HG02623 (cell line): Measurements from ENCODE around the gene PHKA2.

ENCODE experiments used
- ATAC-seq: cut with Tn5 transposase; IDR thresholded peaks from one replicate; pipeline ENCODE4 v1.9.1; 2021; ENCODE audit warnings: moderate library complexity; ENCODE audit not compliant: unreplicated experiment

PHKA2 gene

DNA sequence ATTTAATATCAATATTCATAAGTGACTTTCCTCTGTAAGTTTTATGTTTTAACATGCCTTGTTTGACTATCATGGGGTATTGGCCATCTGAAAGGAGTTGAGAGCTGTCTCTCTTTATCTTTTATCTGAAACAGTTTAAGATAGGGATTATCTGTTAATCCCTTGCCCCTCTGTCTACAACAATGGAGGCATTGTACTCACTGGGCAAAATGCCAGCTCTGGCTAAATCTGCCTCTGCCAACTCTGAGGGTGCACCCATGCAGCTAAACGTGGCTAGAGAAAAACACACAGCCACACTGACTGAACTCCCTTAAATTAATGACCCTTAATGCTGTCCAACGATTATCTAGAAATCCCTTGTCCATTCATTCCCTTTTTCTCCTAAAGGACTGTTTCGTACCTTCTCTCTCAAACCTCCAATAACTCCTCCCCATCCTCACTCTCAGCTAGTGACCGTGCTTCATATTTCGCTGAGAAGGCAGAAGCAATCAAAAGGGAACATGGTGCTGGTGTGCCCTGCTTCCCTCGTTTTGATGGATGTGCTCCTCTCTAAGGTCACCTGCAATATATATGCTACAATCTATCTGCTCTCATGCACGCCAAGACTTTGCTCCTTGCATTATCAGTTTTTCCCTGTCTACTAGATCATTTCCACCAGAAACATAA is 10.3 kb downstream of the PHKA2 start:
- no peak for ATAC-seq

DNA sequence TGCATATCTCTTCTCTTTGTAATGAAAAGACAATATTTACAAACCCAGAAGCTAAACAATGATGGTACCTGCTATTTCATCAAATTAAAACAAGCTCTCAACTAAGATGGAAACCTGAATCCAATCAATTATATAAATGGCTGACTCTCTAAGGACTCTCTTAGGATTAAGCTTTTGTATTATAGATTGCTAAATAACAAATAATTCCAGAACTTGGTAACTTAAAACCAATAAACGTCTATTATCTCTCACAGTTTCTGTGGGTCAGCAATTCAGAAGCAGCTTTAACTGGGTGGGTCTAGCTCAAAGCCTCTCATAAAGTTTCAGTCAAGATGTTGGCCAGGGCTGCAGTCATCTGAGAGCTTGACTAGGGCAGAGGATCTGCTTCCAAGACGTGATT is 12.4 kb downstream of the PHKA2 start:
- ATAC-seq = no peak

DNA sequence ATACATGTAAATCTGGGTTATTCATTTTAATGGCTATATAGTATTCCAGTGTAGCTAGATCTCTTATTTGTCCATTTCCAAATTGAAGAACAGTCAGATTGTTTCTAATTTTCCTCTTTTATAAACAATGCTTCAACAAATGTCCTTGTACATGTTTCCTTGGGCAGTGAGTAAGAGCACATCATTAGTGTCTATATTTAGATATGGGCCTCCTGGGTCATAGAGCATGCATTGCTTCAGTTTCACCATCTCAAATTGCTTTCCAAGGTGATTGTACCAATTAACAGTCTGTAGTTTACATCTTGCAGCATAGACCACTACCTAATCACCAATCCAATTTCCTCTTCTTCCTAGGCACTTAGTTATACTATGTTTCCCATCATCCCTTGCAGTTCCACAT is 13.4 kb downstream of the PHKA2 start:
- ATAC-seq = no peak

DNA sequence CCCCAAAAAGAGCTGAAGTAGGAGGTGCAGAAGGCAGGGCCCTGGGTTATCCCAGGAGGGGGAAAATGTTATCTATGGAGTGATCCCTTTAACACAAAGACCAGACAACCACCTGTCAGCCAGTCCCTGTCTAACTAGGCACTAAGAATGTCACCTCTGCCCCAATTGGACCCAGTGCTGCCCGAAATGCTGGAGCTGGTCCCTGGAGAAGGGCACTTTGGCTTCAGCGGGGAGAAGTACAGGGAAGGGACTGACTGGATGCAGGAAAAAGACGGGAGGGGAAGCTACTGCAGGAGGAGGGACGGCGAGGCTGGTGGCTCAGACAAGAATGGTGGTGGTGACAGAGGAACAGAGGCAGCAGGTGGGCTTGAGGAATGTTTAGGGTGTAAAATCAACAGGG is 17.3 kb downstream of the PHKA2 start:
- ATAC-seq = no peak

DNA sequence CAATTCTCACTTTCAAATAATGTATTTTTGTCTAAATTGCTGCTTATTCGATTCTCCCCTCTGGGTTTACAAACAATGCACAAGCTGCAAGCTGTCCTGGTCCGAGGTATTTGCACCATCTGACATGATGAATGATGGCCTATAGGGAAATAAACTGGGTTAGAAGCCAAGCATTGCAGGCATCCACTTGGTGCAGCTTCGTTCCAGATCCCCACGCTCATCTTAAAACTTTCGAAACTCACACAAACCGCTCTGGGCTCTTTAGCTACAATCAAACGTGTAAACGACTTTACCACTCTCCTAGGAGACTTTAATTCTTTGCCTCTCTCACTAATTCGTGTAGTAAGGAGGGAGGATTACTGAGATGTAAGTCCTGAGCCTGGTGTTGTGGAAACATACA is 19.0 kb downstream of the PHKA2 start:
- ATAC-seq = no peak

DNA sequence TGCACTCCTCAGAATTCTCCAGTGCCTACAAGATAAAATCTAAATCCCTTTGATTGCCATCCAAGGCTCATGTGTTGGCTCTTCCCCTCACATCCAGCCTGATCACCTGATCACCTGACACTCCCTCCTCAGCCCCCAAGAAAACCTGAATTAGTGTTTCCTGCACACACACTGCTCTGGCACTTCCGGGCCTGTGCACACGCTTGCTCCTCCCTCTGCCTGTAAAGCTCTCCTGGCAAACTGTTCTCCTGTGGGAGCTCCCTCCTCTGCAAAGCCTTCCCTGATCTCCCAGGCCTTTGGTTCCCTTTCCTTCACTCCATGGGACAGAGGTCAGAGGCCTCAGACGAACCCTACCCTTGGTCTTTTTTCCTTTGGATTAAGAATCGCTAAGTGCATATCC is 19.9 kb downstream of the PHKA2 start:
- no peak for ATAC-seq

DNA sequence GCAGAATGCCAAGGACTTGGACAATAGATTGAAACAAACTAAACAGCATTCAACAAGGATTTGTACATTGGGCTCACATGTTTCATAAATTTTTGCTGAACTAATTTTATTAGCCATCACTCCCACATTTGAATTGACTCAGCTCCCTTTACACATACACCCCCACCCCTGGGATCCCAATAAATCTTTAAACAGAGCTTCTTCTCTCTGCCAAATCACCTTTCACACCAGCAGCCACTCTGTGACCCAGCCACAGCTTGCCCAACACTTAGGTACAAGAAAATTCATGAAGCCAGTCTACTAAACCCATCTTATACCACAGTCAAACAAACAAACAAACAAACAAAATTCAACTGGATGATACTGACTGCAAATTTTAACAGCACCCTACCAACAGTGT is 21.6 kb downstream of the PHKA2 start:
- ATAC-seq = no peak

DNA sequence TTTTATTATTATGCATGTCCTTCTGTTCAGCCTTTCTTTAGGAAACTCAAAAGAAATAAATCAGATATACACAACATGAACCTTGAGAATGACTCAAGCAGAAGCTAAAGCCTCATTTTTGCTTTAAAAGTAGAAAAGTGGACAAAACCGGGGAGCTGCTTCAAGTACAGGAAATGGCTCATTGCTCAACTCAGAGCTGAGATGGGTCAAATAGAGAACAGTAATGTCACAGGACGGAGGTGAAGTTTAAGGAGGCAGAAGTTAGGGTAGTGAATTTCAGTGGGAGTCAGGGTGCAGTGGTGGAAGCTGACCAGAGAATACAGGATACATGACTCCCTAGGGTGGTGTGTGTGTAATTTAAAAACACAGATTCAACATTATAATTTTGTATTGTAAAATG is 22.2 kb downstream of the PHKA2 start:
- ATAC-seq = no peak

DNA sequence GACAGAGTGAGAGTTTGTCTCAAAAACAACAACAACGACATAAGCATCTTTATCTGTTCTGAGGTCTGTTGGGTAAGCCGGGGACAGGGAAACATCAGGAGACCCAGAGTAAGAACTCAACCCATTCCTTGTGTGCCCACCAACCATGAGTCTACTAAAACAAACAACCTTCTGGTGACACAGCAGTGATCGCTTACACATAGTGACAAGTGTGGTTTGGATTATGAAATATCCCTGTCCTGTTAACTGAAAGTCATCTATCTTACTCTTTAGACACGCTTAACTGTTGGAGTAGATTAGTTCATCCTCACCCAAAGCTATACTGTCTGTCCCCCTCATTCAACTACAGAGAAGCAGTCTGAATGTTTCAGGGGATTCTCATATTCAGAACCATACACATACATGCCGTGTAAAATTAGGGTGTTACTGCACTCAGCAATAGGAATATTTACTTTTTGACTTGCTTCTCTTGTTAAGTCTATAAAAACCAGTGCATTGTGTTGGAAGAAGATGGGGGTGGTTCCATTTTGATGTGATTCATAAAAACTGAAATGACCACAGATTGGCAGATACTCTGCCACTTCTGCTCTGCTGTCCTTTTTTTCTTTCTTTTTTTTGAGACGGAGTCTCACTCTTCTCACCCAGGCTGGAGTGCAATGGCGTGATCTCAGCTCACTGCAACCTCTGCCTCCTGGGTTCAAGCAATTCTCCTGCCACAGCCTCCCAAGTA is 27.4 kb downstream of the PHKA2 start:
- ATAC-seq = no peak

DNA sequence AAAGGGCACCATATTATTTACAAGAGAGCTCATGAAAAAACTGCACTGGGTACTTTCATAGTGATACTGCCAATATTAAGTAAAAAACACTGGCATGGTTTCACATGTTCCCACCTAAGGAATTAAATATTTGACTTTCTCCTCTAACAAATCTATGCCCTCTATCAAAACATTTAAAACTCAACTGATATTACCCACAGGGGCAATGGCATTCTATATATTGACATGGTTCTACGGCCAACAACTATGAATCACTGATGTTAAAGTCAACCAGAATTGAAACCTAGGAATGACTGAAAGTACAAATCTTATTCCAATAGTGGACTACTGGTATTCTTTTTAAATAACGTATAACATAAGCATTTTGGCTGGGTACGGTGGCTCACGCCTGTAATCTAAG is 28.2 kb downstream of the PHKA2 start:
- no peak for ATAC-seq

DNA sequence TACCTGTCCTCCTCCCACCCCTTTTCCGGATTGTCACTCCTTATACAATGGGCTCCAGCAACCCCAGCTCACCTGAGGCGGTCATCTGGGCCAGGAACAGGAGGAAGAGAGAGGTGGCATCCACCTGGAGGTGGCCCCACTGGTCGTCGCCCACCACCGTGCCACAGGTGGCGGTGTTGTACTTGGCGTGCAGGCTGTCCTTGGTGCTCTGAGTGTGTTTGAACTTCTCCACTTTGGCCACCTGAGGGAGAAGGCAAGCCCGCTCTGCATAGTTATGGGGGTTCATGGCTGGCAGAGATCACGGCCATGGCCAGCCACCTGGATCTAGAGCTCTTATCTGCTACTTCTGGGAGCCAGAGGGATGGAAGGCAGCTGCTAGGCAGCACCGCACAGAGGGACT is 32.9 kb downstream of the PHKA2 start:
- no peak for ATAC-seq

DNA sequence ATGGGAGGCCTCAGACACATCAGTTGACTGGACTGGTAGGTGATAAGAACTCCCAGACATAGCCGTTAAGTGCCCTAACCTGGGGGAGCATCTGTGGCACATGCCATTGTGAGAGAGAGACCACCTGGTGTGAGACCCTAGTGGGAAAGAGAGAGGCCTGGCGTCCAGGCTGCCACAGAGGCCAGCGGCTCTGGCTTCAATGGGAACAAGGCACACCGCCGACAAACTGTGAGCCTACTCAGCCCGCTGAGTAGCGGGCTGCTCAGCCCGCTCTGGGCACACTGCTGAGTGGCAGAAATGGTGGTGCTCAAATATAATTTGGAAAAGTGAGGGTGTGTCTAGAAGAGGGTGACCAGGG is 34.0 kb downstream of the PHKA2 start:
- ATAC-seq = no peak

DNA sequence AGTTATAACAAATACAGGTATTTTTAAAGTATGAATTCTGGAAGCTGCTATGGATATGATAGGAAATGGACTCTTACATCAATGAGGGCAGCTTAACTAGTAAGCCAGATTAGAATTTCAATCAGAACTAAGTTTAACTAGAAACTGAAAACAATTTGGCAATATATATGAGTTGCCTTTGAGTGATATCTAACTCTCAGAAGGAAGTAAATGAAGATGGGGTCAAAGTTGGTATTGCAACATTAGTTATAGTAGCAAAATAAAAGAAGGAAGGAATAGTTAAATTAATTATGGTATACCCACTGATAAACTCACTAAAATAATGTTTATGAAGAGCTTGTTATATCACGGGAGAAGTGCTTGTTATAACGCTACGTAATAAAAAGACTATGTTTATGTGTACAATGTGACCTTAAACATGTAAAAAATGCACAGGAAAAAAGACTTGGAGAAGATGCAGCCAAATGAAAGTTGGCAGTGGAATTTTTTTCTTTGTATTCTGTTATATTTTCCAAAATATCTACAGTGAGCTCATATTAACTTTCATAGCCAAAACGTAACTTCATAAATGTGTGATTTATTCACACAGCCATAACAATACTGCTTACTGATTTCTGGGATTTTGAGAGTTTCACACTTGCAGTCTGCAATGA is 34.5 kb downstream of the PHKA2 start:
- no peak for ATAC-seq

DNA sequence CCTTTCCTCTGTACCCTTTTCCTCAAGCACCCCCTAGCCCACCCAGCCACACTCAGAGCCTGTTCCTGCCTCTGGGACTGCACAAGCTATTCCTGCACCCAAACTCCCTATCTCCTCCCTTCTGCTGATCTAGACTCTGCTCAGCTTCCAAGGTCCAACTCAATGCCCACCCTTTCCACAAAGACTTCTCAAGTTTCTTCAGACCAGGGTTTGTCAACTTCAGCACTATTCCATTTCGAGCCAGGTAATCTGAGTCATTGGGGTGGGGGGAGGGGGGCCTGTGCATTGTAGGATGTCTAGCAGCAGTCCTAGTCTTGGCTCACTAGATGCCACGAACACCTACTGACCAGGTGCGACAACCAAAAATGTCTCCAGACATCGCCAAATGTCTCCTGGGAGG is 37.3 kb downstream of the PHKA2 start:
- no peak for ATAC-seq

DNA sequence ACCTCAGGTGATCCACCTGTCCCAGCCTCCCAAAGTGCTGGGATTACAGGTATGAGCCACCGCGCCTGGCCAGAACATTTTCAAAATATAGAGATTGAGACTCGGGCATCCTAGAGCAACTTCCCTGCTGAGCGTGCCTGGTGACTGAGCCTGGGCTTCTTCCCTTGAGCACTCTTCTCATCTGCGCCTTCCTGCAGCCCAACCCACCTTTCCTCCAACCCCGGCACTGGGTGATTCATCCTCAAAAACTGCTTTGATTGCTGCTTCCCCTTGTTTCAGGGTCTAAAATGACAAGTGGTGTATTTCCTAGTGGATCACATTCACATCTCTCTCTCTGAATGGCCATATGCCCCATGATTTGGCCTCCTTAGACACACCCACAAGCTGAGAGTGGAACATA is 37.8 kb downstream of the PHKA2 start:
- ATAC-seq = no peak

DNA sequence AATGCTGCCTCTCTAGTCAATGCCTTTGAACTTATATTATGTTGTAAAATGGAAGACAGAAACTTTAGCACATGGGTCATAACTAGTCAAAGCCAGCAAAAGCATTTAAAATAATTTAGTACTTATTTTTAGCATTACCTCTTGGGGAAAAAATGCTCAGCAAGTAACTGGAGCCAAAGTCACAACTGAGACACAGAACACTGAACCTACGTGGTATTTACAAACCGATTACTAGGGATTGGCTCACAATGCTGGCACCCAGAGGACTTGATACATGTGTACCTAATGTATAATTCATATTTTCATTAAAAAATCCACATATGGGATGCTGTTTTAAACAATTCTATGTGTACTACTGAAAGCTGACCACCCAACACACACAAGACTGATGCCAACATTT is 38.4 kb downstream of the PHKA2 start:
- ATAC-seq = no peak

DNA sequence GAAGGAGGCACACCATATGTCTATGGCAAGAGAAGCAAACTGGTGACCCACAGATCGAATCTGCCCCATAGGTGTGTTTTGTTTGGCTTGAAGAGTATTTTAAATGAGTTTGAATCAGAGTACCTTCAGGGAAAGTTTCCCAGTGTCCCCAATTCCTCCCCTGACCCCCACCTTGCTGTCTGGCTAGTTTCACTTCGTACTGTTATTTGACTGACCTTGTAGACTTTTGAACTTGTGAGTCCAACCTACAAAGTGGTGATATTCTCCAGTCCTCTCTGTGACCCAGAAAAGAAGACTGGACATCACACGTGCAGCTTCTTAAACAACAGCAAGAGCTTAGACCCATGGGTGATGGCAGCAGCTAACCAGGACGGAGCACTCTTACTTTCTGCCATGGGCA is 39.4 kb downstream of the PHKA2 start:
- ATAC-seq = no peak

DNA sequence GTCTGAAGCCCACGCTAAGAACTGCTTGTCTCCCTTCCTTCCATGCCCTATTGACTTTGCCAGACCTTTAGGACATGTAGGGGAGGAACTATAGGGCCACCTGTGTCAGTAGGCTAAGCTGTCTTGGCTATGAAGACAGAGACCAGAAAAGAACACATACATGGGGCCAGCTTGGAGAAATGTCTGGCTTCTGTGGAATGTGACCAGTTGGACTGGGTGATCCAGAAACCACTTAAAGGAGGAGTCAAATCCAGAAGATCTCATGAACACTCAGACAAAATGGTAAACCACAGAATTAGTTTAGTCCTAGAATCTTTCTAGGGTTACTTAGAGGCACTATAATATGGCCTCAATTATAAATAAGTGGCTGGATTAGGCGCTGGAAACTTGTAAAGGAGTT is 42.0 kb downstream of the PHKA2 start:
- no peak for ATAC-seq

DNA sequence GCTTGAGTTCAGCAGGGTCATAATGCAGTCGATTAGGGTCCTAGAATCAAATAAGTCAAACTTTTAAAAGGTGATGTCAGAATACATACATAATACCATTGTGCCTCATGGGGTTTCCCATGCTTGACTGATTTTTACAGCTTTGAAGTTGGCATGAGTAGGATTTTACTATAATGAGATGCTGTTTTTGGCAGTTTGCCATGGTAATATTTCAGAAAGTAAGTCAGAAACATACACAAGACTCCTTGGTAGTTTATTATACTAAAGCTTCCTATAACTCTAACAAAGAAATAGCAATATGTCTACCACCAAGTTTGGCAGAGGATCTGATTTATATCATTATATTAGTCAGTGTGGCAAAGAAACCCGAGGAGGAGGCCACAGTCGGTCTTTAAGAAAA is 45.2 kb downstream of the PHKA2 start:
- ATAC-seq = no peak

DNA sequence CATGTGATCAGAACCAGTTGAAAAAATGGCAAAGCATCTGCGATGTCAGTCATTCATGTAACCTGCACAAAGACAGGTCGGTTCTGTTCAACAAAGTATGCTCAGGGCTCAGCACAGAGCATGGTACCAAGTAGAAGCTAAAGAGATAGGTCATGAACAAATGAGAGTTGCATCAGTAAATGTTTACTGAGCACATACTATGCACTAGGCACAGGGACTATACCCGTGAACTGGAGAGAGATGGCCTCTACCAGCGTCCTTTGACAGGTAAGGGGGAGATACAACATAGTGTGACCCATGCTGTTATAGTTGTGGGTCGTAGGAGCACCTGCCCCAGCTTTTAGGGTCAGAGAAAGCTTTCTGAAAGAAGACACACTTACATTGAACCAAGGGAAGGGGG is 46.7 kb downstream of the PHKA2 start:
- ATAC-seq = no peak

DNA sequence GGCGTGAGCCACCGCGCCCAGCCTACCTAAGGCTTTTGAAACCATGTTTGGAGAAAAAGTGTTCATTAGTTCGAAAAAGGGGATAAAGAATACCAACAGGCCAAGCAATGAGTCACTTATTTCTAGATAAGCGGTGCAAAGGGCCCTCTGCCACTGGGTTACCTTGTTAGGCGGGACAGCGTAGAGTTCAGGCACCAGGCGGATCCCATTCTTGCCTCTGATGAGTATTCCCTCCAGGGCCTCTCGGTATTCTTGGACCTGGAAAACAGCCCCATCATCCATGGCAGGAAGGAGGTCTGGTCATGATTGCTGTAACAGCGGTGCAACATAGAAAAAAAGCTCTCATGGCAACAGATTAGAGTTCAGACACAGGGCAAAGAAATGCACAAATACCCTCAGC is 48.0 kb downstream of the PHKA2 start:
- ATAC-seq = no peak

DNA sequence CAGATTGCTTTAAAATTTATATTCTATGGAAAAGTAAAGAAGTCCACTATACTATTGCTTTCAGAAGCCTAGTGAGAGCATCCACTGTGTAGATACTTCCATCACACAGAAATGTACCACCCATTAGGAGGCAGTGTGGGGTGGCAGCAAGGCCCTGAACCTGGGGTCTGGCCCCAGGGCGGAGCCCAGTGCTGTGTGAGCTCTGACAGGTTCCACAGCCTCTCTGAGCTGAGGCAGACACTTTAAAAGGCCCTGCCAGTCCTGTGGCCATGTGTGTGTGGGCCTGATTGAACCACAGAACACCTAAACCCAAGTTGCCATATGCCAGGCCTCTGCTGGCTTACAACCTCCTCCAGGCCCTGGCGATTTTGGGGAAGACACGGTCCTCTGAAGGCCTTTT is 49.2 kb downstream of the PHKA2 start:
- ATAC-seq = no peak

DNA sequence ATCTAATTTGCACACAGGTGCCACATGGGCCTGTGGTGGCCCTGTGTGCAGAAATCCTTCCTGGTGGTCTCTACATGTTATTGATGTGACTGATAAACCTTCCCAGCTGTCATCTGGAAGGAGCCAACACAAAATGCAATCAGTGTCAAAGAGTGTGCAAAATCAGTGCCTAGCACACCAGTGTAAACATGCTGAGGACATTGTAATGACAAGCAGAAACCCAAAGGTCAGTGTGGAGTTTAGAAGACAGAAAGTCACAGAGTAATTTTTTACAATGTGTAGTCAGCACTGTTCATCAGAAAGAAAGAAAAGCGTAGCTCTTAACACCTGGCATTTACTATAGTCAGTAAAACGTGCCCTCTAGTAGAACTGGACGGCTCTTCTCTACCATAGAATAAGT is 50.3 kb downstream of the PHKA2 start:
- ATAC-seq = no peak
